ENCODE measurements around the gene LMO7.

DNA sequence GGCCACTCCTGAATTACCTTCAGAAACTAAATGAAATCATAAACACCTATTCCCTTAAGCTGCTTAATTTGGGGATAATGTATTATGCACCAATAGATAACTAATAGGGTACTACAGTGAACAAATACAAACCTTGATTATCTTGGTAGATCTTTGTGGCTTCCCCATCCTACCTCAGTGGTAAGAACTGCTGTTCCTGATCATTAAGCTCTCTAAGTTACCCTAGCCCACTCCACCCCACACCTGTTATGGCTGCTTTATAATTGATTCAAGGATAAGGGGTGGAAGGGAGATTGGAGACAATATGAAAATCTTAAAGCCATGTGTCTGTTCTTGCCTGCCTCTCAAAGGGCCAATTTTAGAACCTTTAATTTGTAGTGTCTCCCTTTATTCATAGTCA, 121.2 kb downstream of the LMO7 start:
- TF ChIP-seq, protein P1, sequence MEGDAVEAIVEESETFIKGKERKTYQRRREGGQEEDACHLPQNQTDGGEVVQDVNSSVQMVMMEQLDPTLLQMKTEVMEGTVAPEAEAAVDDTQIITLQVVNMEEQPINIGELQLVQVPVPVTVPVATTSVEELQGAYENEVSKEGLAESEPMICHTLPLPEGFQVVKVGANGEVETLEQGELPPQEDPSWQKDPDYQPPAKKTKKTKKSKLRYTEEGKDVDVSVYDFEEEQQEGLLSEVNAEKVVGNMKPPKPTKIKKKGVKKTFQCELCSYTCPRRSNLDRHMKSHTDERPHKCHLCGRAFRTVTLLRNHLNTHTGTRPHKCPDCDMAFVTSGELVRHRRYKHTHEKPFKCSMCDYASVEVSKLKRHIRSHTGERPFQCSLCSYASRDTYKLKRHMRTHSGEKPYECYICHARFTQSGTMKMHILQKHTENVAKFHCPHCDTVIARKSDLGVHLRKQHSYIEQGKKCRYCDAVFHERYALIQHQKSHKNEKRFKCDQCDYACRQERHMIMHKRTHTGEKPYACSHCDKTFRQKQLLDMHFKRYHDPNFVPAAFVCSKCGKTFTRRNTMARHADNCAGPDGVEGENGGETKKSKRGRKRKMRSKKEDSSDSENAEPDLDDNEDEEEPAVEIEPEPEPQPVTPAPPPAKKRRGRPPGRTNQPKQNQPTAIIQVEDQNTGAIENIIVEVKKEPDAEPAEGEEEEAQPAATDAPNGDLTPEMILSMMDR (IDR thresholded peaks at IDR 0.05): no peak
- TF ChIP-seq POLR2AphosphoS5 (IDR thresholded peaks at IDR 0.05) (no peak), POLR2A (IDR thresholded peaks at IDR 0.05) (no peak)
